ENCODE results near the gene RAMP1. TPM values are rescaled to one million over a fixed set of nuclear protein-coding genes. Genes with fewer than 3 reads are reported as not detected.
A peak's percentile ranks its signal among the peaks of the same experiment; 100 is the strongest.
"Not testable (repeated sequence)": the region's sequence is repeated elsewhere in the genome, so short reads cannot be mapped to it uniquely, and the experiment has no call there.

The RAMP1 gene
- 13.5 and 14.2 TPM in 2 replicates for total RNA-seq (2014; rRNA removed)
- polyA plus RNA-seq (2012): 84.1 TPM

- no peak for DNase-seq (ENCODE audit: low read depth)
These were observed at the start of gene RAMP1 for GRCh38 chr2:237859533-237860272. RAMP1 (plus strand) TSS chr2:237859623; CDS start chr2:237859676, 53 bp downstream.

GRCh38 chr2:237815637-237816036, 43.8 kb upstream of the RAMP1 start:
- no peak for DNase-seq (ENCODE audit: low read depth)

GRCh38 chr2:237816531-237816930, 42.9 kb upstream of the RAMP1 start:
- no peak for DNase-seq (ENCODE audit: low read depth)

GRCh38 chr2:237818066-237818473, 41.4 kb upstream of the RAMP1 start:
- DNase-seq (ENCODE audit: low read depth): peak; percentile 25

- no peak for DNase-seq (ENCODE audit: low read depth)
These were observed 40.2 kb upstream of the RAMP1 start for GRCh38 chr2:237819231-237819630.

- no peak for DNase-seq (ENCODE audit: low read depth)
These were observed 39.0 kb upstream of the RAMP1 start for GRCh38 chr2:237820421-237820820.

- no peak for DNase-seq (ENCODE audit: low read depth)
These were observed 35.9 kb upstream of the RAMP1 start for GRCh38 chr2:237823544-237823943.

- no peak for DNase-seq (ENCODE audit: low read depth)
These were observed 35.3 kb upstream of the RAMP1 start for GRCh38 chr2:237824085-237824484.

GRCh38 chr2:237827421-237827987, 31.9 kb upstream of the RAMP1 start:
- no peak for DNase-seq (ENCODE audit: low read depth)

GRCh38 chr2:237830522-237830921, 28.9 kb upstream of the RAMP1 start:
- DNase-seq (ENCODE audit: low read depth): no peak

- DNase-seq (ENCODE audit: low read depth): no peak
These were observed 25.9 kb upstream of the RAMP1 start for GRCh38 chr2:237833546-237833945.

- no peak for DNase-seq (ENCODE audit: low read depth)
These were observed 24.1 kb upstream of the RAMP1 start for GRCh38 chr2:237835372-237835771.

GRCh38 chr2:237841051-237841450, 18.4 kb upstream of the RAMP1 start:
- no peak for DNase-seq (ENCODE audit: low read depth)

GRCh38 chr2:237848940-237849339, 10.5 kb upstream of the RAMP1 start:
- not testable (repeated sequence) for DNase-seq (ENCODE audit: low read depth)

- DNase-seq (ENCODE audit: low read depth): no peak
These were observed 5.1 kb upstream of the RAMP1 start for GRCh38 chr2:237854295-237854694.

- DNase-seq (ENCODE audit: low read depth): no peak
These were observed 1.6 kb upstream of the RAMP1 start for GRCh38 chr2:237857791-237858190.

GRCh38 chr2:237858294-237859081, 935 bp upstream of the RAMP1 start:
- DNase-seq (ENCODE audit: low read depth): peak; percentile 97

- no peak for DNase-seq (ENCODE audit: low read depth)
These were observed 365 bp upstream of the RAMP1 start for GRCh38 chr2:237859082-237859433.

- DNase-seq (ENCODE audit: low read depth): no peak
These were observed 981 bp downstream of the RAMP1 start for GRCh38 chr2:237860273-237860935.

- no peak for DNase-seq (ENCODE audit: low read depth)
These were observed 2.6 kb downstream of the RAMP1 start for GRCh38 chr2:237861875-237862527.

- no peak for DNase-seq (ENCODE audit: low read depth)
These were observed 3.1 kb downstream of the RAMP1 start for GRCh38 chr2:237862528-237862895.

- no peak for DNase-seq (ENCODE audit: low read depth)
These were observed 3.7 kb downstream of the RAMP1 start for GRCh38 chr2:237863102-237863511.
